ENCODE measurements around the gene LPO. TPM values are rescaled to one million over a fixed set of nuclear protein-coding genes. Genes with fewer than 3 reads are reported as not detected.

Gene LPO
- polyA plus RNA-seq, 1 experiment: not detected

DNA sequence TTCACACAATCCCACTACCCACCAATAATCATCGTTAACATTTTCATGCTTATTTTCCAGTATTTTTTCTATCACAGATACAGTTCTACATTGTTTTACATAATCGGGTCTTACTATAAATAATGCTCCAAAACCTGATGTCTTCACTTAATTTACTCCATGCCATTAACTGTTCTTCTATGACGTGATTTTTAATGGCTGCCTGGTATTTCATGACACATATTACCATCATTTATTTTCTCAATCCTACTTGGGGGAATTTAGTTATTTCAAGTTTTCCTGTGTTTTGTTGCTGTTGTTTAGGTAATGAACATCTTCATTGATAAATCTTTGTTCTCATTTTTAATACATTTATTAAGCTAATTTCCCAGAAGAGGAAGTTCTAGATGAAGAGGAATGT lies 14.7 kb downstream of the LPO start:
- CTCF ChIA-PET: interaction anchor here (1.2 kb wide), 1 partner anchor 53 kb away, joined by 3 read pairs; no protein-coding TSS in a partner anchor
- Histone ChIP-seq H3K27ac (ENCODE audit: low read depth, low read length) (no peak overlapping the region), H3K27me3 (ENCODE audit: control insufficient read depth, insufficient read depth, low read length) (peaks cover 36% of the 10 kb centered on the region), H3K9me3 (ENCODE audit: control insufficient read depth, insufficient read depth, low read length) (peaks cover 2% of the 10 kb centered on the region; the same call in 1 of the 2 replicates), H3K4me3 (ENCODE audit: low read depth, low read length) (no peak overlapping the region)
- POLR2A ChIA-PET: no interaction called here
- no peak for DNase-seq (ENCODE audit: low read depth, low spot score)
- TF ChIP-seq CTCF (IDR thresholded peaks at IDR 0.05; ENCODE audit: low read depth, low read length): no peak

DNA sequence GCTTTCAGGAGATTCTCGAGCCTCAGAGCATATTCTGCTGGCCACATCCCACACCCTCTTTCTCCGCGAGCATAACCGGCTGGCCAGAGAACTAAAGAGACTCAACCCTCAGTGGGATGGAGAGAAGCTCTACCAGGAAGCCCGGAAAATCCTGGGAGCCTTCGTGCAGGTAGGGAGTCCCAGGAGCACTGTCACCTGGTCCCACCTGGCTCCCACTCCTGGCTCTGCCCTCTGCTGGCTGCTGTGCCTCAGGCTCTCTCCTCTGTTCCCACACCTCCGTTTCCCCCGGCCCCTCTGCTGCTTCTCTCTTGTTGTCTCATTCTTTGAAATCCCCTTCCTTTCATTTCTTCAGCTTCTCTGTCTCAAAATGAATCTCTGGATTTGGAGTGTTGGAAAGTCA lies 16.4 kb downstream of the LPO start:
- ChIA-PET POLR2A (no interaction called here), CTCF (interaction anchor here (0.6 kb wide), 1 partner anchor 118 kb away, joined by 3 read pairs; no protein-coding TSS in a partner anchor)
- no peak for DNase-seq (ENCODE audit: low read depth, low spot score)
- H3K4me3 ChIP-seq (ENCODE audit: low read depth, low read length): no peak overlapping the region
- no peak for TF ChIP-seq CTCF (IDR thresholded peaks at IDR 0.05; ENCODE audit: low read depth, low read length)
- no peak overlapping the region for H3K27ac ChIP-seq (ENCODE audit: low read depth, low read length)
- H3K9me3 ChIP-seq (ENCODE audit: control insufficient read depth, insufficient read depth, low read length): peaks cover 2% of the 10 kb centered on the region; the same call in 1 of the 2 replicates
- H3K27me3 ChIP-seq (ENCODE audit: control insufficient read depth, insufficient read depth, low read length): peaks cover 27% of the 10 kb centered on the region

DNA sequence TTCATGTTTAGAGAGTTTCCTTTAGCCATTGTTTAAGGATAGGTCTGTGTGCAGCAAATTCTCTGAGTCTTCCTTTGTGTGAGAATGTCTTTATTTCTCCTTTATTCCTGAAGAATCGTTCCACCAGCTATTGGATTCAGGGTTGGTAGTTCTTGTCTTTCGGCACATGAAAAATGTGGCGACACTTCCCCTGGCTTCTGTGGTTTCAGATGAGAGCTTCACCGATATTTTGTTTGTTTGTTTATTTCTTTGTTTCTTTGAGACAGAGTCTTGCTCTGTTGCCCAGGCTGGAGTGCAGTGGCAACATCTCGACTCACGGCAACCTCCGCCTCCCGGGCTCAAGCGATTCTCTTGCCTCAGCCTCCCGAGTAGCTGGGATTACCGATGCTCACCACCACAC lies 23.8 kb downstream of the LPO start:
- DNase-seq (ENCODE audit: low read depth, low spot score): no peak
- H3K27me3 ChIP-seq (ENCODE audit: control insufficient read depth, insufficient read depth, low read length): peaks cover 7% of the 10 kb centered on the region
- ChIA-PET CTCF (no interaction called here), POLR2A (interaction anchor here (0.6 kb wide), 1 partner anchor 108 kb away, joined by 8 read pairs; no protein-coding TSS in a partner anchor)
- no peak overlapping the region for H3K4me3 ChIP-seq (ENCODE audit: low read depth, low read length)
- no peak for TF ChIP-seq CTCF (IDR thresholded peaks at IDR 0.05; ENCODE audit: low read depth, low read length)
- no peak overlapping the region for H3K27ac ChIP-seq (ENCODE audit: low read depth, low read length)
- no peaks in the 10 kb centered on the region for H3K9me3 ChIP-seq (ENCODE audit: control insufficient read depth, insufficient read depth, low read length)

GRCh38 chr17:58263773-58264172 lies 25.4 kb downstream of the LPO start:
- no peak overlapping the region for H3K27ac ChIP-seq (ENCODE audit: low read depth, low read length)
- H3K4me3 ChIP-seq (ENCODE audit: low read depth, low read length): no peak overlapping the region
- peaks cover 8% of the 10 kb centered on the region for H3K27me3 ChIP-seq (ENCODE audit: control insufficient read depth, insufficient read depth, low read length)
- ChIA-PET POLR2A (no interaction called here), CTCF (interaction anchor here (1.8 kb wide), 1 partner anchor 14 kb away, joined by 6 read pairs; no protein-coding TSS in a partner anchor)
- no peaks in the 10 kb centered on the region for H3K9me3 ChIP-seq (ENCODE audit: control insufficient read depth, insufficient read depth, low read length)
- no peak for DNase-seq (ENCODE audit: low read depth, low spot score)
- no peak for TF ChIP-seq CTCF (IDR thresholded peaks at IDR 0.05; ENCODE audit: low read depth, low read length)

DNA sequence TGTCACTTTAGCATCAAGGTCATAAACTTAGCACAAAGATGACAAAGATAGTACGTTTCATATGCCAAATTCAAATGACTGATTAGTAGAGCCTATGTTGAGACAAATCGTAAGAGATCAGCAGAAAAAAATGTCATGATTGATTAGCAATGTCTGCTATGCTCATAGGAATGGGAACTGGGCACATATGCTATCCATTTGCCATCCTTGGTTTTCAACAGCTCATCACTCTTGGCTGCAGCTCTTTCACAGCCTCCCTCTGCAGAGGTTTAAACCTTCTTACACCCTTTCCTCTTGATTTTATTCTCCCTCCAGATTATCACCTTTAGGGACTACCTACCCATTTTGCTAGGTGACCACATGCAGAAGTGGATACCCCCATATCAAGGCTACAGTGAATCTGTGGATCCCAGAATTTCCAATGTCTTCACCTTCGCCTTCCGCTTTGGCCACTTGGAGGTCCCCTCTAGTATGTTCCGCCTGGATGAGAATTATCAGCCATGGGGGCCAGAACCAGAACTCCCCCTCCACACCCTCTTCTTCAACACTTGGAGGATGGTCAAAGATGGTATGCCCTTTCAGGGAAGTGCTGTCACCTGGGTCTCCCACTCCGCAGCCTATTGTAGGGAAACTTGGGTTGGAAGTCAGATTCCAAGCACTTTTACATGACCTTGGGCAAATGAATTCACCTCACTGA lies 26.2 kb downstream of the LPO start:
- peaks cover 11% of the 10 kb centered on the region for H3K27me3 ChIP-seq (ENCODE audit: control insufficient read depth, insufficient read depth, low read length)
- TF ChIP-seq CTCF (IDR thresholded peaks at IDR 0.05; ENCODE audit: low read depth, low read length): no peak
- no peak overlapping the region for H3K4me3 ChIP-seq (ENCODE audit: low read depth, low read length)
- ChIA-PET POLR2A (no interaction called here), CTCF (interaction anchor here (1.8 kb wide), 1 partner anchor 15 kb away, joined by 6 read pairs; no protein-coding TSS in a partner anchor)
- DNase-seq (ENCODE audit: low read depth, low spot score): no peak
- no peaks in the 10 kb centered on the region for H3K9me3 ChIP-seq (ENCODE audit: control insufficient read depth, insufficient read depth, low read length)
- no peak overlapping the region for H3K27ac ChIP-seq (ENCODE audit: low read depth, low read length)

Data from AG04450 (cell line).